GOT3 (cell line): ENCODE results near the gene SMCO1.
"Not testable (repeated sequence)": the region's sequence is repeated elsewhere in the genome, so short reads cannot be mapped to it uniquely, and the experiment has no call there.

ENCODE experiments used
- DNase-seq: peaks from one replicate; lab custom pipeline; 2025; ENCODE audit warnings: mixed read lengths; lab: John Stamatoyannopoulos, UW

The SMCO1 gene

GRCh38 chr3:196514913-196515621 is at the start of gene SMCO1:
Gene SMCO1 (minus strand): TSS chr3:196515346. CDS start chr3:196515209, 137 bp downstream.
- no peak for DNase-seq

- no peak for DNase-seq
Observed at GRCh38 chr3:196563721-196564225, 48.6 kb upstream of the SMCO1 start.

GRCh38 chr3:196559826-196560225 is 44.7 kb upstream of the SMCO1 start:
- no peak for DNase-seq

GRCh38 chr3:196558476-196558875 is 43.3 kb upstream of the SMCO1 start:
- no peak for DNase-seq

GRCh38 chr3:196557236-196557635 is 42.1 kb upstream of the SMCO1 start:
- no peak for DNase-seq

- DNase-seq: no peak
Observed at GRCh38 chr3:196555295-196555694, 40.1 kb upstream of the SMCO1 start.

- DNase-seq: no peak
Observed at GRCh38 chr3:196554205-196554604, 39.1 kb upstream of the SMCO1 start.

- DNase-seq: no peak
Observed at GRCh38 chr3:196553551-196553950, 38.4 kb upstream of the SMCO1 start.

GRCh38 chr3:196552253-196552652 is 37.1 kb upstream of the SMCO1 start:
- DNase-seq: no peak

GRCh38 chr3:196550172-196550571 is 35.0 kb upstream of the SMCO1 start:
- not testable (repeated sequence) for DNase-seq

GRCh38 chr3:196549312-196549711 is 34.2 kb upstream of the SMCO1 start:
- DNase-seq: not testable (repeated sequence)

- DNase-seq: no peak
Observed at GRCh38 chr3:196547067-196547466, 31.9 kb upstream of the SMCO1 start.

- DNase-seq: no peak
Observed at GRCh38 chr3:196546537-196546936, 31.4 kb upstream of the SMCO1 start.

GRCh38 chr3:196544491-196544992 is 29.4 kb upstream of the SMCO1 start:
- DNase-seq: no peak

- DNase-seq: no peak
Observed at GRCh38 chr3:196541684-196542445, 26.7 kb upstream of the SMCO1 start.

- no peak for DNase-seq
Observed at GRCh38 chr3:196537319-196537984, 22.3 kb upstream of the SMCO1 start.

- DNase-seq: no peak
Observed at GRCh38 chr3:196533260-196533681, 18.1 kb upstream of the SMCO1 start.

- no peak for DNase-seq
Observed at GRCh38 chr3:196531418-196531817, 16.3 kb upstream of the SMCO1 start.

GRCh38 chr3:196528639-196529233 is 13.6 kb upstream of the SMCO1 start:
- peak; percentile 60 for DNase-seq

- DNase-seq: no peak
Observed at GRCh38 chr3:196525141-196525540, 10.0 kb upstream of the SMCO1 start.

- no peak for DNase-seq
Observed at GRCh38 chr3:196524527-196524926, 9.4 kb upstream of the SMCO1 start.

- no peak for DNase-seq
Observed at GRCh38 chr3:196523841-196524240, 8.7 kb upstream of the SMCO1 start.
